ENCODE results near the gene MAP2K1.

GRCh38 chr15:66400351-66400774, 13.7 kb downstream of the MAP2K1 start:
- TF ChIP-seq CTCF (IDR thresholded peaks at IDR 0.05): no peak
- no peak for TF ChIP-seq POLR2A (IDR thresholded peaks at IDR 0.05)
